Measurements from ENCODE around the gene AFDN.

The AFDN gene

DNA sequence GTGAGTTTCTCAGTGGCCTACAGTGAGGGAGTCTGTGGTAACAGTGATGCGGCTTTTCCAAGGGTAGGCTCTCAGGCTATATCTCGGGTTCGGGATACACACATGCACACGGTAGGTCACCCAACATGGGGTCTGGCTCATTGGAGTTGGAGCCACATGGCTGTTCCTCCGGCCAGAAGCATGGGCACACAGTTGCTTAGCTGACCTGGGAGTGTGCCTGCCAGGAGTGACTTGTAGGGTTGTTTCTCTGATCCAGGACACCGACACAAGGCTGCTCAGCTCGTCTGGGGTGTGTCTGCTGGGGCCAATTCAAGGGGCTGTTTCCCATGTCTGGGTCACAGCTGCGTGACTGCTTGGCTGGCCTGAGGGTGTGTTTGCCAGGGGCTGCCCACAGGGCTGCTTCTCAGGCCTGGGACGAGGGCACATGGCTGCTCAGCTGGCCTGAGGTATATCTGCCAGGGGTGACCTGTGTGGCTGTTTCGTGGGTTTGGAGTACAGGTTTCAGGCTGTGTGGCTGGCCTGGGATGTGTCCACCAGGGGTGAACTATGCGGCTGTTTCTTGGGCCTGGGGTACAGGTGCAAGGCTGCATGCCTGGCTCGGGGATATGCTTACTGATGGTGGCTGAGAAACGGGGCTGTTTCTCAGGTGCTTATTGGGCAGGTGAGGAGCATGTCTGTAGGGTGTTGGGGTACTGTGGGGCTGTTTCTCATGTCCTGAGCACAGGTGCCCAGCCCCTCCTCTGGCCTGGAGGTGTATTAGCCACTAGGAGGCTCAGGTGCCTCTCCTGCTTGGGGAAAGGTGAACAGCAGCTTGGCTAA, 185.9 kb downstream of the AFDN start:
- TF ChIP-seq, protein P1, sequence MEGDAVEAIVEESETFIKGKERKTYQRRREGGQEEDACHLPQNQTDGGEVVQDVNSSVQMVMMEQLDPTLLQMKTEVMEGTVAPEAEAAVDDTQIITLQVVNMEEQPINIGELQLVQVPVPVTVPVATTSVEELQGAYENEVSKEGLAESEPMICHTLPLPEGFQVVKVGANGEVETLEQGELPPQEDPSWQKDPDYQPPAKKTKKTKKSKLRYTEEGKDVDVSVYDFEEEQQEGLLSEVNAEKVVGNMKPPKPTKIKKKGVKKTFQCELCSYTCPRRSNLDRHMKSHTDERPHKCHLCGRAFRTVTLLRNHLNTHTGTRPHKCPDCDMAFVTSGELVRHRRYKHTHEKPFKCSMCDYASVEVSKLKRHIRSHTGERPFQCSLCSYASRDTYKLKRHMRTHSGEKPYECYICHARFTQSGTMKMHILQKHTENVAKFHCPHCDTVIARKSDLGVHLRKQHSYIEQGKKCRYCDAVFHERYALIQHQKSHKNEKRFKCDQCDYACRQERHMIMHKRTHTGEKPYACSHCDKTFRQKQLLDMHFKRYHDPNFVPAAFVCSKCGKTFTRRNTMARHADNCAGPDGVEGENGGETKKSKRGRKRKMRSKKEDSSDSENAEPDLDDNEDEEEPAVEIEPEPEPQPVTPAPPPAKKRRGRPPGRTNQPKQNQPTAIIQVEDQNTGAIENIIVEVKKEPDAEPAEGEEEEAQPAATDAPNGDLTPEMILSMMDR (IDR thresholded peaks at IDR 0.05; ENCODE audit: low read length, missing control alignments): no peak
- DNase-seq (ENCODE audit: low read depth): no peak
- H3K4me3 ChIP-seq (replicated peaks; ENCODE audit: low read depth, low read length): no peak overlapping the region

GRCh38 chr6:168013250-168013915, 186.7 kb downstream of the AFDN start:
- TF ChIP-seq, protein P1 (IDR thresholded peaks at IDR 0.05; ENCODE audit: low read length, missing control alignments): no peak
- no peak overlapping the region for H3K4me3 ChIP-seq (replicated peaks; ENCODE audit: low read depth, low read length)
- DNase-seq (ENCODE audit: low read depth): no peak

- TF ChIP-seq, protein P1 (IDR thresholded peaks at IDR 0.05; ENCODE audit: low read length, missing control alignments): no peak
- no peak for DNase-seq (ENCODE audit: low read depth)
- no peak overlapping the region for H3K4me3 ChIP-seq (replicated peaks; ENCODE audit: low read depth, low read length)
Observed at GRCh38 chr6:168014428-168014827, 187.7 kb downstream of the AFDN start.

DNA sequence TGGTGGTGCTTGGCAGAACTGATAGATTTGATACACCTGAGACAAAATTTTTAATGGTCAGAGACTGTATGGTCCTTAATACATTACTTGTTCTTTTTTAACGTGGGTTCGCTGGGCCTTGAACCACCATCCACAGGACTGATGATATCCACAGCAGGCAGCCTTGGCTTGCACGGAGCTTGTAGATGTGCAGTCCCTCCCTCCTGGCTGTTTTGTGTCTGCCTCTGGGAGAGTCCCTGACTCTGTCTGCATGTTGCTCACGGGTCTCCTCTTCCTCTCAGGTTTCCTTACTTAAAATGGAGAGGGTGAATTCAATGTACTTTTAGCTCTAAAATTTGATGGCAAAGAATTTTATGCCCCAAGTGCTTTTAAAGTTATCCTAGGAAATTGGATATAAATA, 188.3 kb downstream of the AFDN start:
- TF ChIP-seq, protein P1 (IDR thresholded peaks at IDR 0.05; ENCODE audit: low read length, missing control alignments): no peak
- no peak for DNase-seq (ENCODE audit: low read depth)
- no peak overlapping the region for H3K4me3 ChIP-seq (replicated peaks; ENCODE audit: low read depth, low read length)

DNA sequence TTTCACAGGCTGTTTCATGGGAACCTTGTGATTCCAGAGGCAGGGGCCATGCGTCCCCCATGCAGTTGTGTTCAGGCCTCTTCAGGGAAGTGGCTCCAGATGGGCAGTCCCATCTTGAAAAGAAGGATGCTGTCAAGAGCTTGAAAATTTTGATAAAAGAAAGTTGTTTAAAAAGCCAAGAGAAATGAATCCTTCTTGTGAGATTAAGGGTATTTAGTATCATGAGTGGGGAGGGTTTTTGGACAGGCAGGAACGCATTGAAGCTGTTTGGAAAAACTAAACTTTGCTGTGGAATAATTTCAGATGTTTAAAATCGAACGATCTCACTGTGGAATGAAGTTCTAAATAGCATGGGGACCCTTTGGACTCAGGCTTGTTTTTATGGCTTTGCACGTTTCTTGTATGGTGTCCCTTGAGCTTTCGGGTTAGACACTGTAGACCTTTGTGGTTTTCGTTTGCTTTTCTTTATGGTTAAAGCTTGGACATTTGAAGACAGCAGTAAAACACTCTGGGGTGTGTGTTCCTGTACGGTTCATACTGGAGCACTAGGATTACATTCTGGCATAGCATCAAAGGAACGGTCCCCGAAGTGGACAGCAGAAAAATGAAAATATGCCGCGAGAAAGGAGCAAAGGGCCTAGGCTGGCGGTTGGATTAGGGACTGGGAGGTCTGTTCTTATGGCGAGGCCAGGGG, 188.9 kb downstream of the AFDN start:
- H3K4me3 ChIP-seq (replicated peaks; ENCODE audit: low read depth, low read length): no peak overlapping the region
- DNase-seq (ENCODE audit: low read depth): no peak
- TF ChIP-seq, protein P1 (IDR thresholded peaks at IDR 0.05; ENCODE audit: low read length, missing control alignments): no peak

- H3K4me3 ChIP-seq (replicated peaks; ENCODE audit: low read depth, low read length): no peak overlapping the region
- TF ChIP-seq, protein P1 (IDR thresholded peaks at IDR 0.05; ENCODE audit: low read length, missing control alignments): no peak
- DNase-seq (ENCODE audit: low read depth): no peak
Observed at GRCh38 chr6:168016176-168016620, 189.5 kb downstream of the AFDN start.

Measured in fibroblast of pulmonary artery (primary cell).